Measurements from ENCODE around the gene GMDS. TPM values are rescaled to one million over a fixed set of nuclear protein-coding genes. Genes with fewer than 3 reads are reported as not detected.
A peak's percentile ranks its signal among the peaks of the same experiment; 100 is the strongest.

GMDS gene
- total and polyA plus RNA-seq, 2 of the 13 experiments (the other 11 are each of a cell fraction or from before 2014, with no cell fraction given) = 64.4 to 112 TPM

GRCh38 chr6:2245103-2245876 lies at the start of gene GMDS (continued):
- TF ChIP-seq CREB3 (CRISPR knock-in tag; IDR thresholded peaks at IDR 0.05) (peak; percentile 80; the same call in 1 of the 2 replicates), HNRNPK (IDR thresholded peaks at IDR 0.05; ENCODE audit: low read depth, low read length, poor library complexity, severe bottlenecking) (peak; percentile 14), E2F5 (CRISPR knock-in tag; conservative IDR thresholded peaks at IDR 0.05) (no peak), ZNF513 (CRISPR knock-in tag; conservative IDR thresholded peaks at IDR 0.05) (peak; percentile 97), PLSCR1 (CRISPR knock-in tag; IDR thresholded peaks at IDR 0.05; ENCODE audit: borderline replicate concordance) (0 out of 2 replicates have a peak, but pooled peaks have one; percentile 32), HNF4G (IDR thresholded peaks at IDR 0.05; ENCODE audit: borderline replicate concordance, low read depth, low read length) (no peak), HNF4G (CRISPR knock-in tag; IDR thresholded peaks at IDR 0.05; ENCODE audit: borderline replicate concordance, low read depth) (peak; percentile 58), ZNF644 (CRISPR knock-in tag; IDR thresholded peaks at IDR 0.05; ENCODE audit: low read depth) (no peak), ZBTB46 (CRISPR knock-in tag; IDR thresholded peaks at IDR 0.05; ENCODE audit: borderline replicate concordance) (no peak), ZSCAN20 (CRISPR knock-in tag; IDR thresholded peaks at IDR 0.05; ENCODE audit: borderline replicate concordance) (peak; percentile 85; the same call in 1 of the 2 replicates), MXD1 (CRISPR knock-in tag; IDR thresholded peaks at IDR 0.05) (peak; percentile 91), ZNF432 (CRISPR knock-in tag; IDR thresholded peaks at IDR 0.05; ENCODE audit: borderline replicate concordance) (no peak), SNAPC5 (CRISPR knock-in tag; IDR thresholded peaks at IDR 0.05; ENCODE audit: borderline replicate concordance) (no peak), CEBPZ (IDR thresholded peaks at IDR 0.05; ENCODE audit: low read length) (no peak), CENPX (CRISPR knock-in tag; IDR thresholded peaks at IDR 0.05) (no peak), U2AF1 (optimal IDR thresholded peaks at IDR 0.05; ENCODE audit: low read depth, low read length) (peak; percentile 29), ZNF556 (CRISPR knock-in tag; IDR thresholded peaks at IDR 0.05; ENCODE audit: borderline replicate concordance) (peak; percentile 89; the same call in 1 of the 2 replicates)
